KBM-7 (cell line): ENCODE measurements around the gene SEZ6.

Experiments
- DNase-seq: peaks from one replicate; pipeline ENCODE4 v3.0.0-alpha.2; 2015
- in situ Hi-C: fragments of 300-500 bp; cut with MboI; formaldehyde crosslinking; loops from 2 replicates; pipeline ENCODE4 v1.14.3; 2020; ENCODE audit warnings: low sequenced_read_pairs, low pct_unique_long_range_greater_than_20kb, mixed read lengths

SEZ6 gene

GRCh38 chr17:28985950-28986713, 19.7 kb downstream of the SEZ6 start:
- no peak for DNase-seq
- in situ Hi-C loops: loop anchor here (10.0 kb wide), 1 partner anchor 119 kb away; no protein-coding TSS in a partner anchor

- peak; percentile 28 for DNase-seq
- in situ Hi-C loops: loop anchor here (10.0 kb wide), 1 partner anchor 121 kb away; no protein-coding TSS in a partner anchor
These were observed 22.3 kb downstream of the SEZ6 start for GRCh38 chr17:28983286-28984230.

DNA sequence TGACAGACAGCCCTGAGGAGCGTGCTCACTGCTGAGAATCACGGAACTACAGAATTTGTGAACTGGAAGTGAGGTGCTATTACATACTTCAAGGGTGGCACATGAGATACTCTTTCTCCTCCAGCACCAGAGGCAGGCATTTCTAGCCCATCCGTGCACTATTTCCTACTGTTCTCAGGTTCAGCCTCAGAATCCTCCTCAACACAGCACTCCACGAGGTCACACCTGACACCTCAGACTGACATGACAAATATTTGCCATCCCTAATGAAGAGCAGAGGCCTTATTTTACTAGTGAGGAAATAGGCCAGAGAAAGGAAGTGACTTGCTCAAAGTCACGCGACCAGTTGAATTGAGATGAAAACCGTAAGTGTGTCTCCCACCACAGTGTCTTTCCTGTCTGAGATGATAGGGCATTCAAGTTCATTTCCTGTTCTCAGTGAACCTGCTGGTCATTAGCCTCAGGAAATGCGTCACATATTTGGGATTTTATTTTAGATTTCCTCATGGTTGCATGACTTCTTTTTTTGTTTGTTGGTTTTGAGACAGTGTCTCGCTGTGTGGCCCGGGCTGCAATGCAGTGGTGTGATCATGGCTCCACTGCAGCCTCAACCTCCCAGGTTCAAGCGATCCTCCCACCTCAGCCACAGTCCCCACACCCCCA, 23.6 kb downstream of the SEZ6 start:
- in situ Hi-C loops: loop anchor here (10.0 kb wide), 1 partner anchor 123 kb away; no protein-coding TSS in a partner anchor
- peak; percentile 91 for DNase-seq

GRCh38 chr17:28978356-28978964, 27.4 kb downstream of the SEZ6 start:
- DNase-seq: no peak
- in situ Hi-C loops: no loop called here

DNA sequence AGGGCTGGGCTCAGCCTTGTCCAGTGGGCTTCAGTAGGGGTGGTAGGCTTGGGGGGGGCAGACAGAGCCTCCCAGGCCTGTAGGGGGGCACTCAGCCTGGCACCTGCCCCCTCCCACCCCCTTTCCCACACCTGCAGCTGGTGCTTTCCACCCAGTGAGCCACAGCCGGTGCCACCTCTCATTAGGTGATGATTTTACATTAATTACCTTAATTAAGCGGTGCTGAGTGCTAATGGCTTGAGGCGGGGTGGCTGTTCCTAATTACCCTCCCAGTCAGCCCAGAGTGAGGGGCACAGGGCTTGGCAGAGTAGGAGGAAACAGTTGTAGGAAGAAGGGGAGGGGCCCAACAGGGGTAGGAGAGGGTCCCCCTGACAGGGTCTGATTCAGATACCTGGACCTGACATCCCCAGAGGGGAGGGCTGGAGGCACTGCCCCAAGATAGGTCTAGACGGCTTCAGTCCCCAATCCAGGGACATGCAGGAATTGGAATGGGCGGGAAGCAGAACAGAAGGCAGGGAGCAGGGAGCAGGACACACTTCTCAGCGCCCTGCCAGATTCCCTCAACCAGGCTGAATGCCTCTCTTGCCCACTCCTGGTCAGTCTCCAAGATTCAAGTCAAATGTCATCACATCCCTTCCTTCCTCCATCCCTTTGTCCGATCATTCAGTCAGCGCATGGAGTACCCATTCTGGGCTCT, 28.0 kb downstream of the SEZ6 start:
- in situ Hi-C loops: no loop called here
- no peak for DNase-seq

DNA sequence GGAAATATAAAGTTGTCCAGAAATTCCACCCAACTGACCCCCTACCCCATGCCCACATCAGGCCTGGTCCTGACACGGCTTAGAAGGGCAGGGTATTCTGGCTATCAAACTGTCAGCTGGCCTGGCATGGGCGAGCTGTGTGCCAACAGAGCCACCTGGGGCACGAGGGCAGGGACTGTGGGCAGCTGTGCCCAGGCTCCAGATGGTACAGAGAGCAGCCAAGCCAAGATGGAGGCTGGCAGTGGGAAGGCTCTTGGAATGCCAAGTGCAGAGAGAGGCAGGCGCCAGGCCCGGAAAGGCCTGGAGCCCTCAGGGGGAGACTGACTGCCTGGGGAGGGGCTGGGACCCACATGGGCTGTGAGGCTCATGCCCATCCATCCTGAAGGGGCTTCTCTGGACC, 30.2 kb downstream of the SEZ6 start:
- no peak for DNase-seq
- in situ Hi-C loops: no loop called here

DNA sequence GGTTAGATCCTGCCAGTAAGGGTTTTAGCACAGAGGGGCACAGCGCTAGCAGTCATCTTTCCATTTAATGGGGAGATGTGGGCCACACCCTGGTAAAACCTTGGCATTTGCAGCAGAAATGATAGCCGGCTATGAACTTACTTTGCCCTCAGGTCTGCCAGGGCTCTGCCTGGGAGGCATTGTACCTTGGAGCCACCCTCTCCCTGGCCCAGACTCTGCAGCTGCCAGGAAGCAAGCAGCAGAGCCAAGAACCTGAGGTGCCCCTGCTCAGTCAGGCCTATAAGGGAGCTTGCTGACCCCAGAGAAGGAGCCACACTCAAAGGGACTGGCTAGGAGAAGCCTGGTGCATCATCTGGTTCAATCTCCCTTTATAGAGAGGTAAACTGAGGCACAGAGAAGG, 30.8 kb downstream of the SEZ6 start:
- in situ Hi-C loops: no loop called here
- no peak for DNase-seq

GRCh38 chr17:28974451-28974850, 31.4 kb downstream of the SEZ6 start:
- no peak for DNase-seq
- in situ Hi-C loops: no loop called here

GRCh38 chr17:28973425-28973824, 32.4 kb downstream of the SEZ6 start:
- in situ Hi-C loops: no loop called here
- DNase-seq: no peak

- in situ Hi-C loops: no loop called here
- no peak for DNase-seq
These were observed 33.4 kb downstream of the SEZ6 start for GRCh38 chr17:28972437-28972836.

DNA sequence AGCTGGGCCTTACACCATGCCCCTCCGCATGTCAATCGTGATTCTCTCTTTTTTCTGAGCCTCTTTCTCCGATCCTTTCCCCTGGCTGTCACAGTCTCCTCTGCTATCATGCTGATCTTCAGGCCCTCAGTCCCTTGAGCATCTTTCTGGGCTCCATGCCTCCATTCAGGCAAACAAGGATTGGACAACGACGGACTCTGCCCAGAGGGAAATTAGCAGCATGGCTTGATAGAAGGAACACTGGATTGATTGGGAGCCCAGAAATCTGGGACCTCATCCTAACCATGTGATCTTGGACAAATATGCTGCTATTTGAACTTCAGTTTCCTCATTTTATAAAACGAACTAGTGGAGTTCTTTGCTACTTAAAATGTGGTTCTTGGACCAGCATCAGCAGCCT, 35.0 kb downstream of the SEZ6 start:
- in situ Hi-C loops: no loop called here
- no peak for DNase-seq

GRCh38 chr17:28969706-28970393, 36.0 kb downstream of the SEZ6 start:
- in situ Hi-C loops: no loop called here

GRCh38 chr17:28968914-28969295, 36.9 kb downstream of the SEZ6 start:
- in situ Hi-C loops: no loop called here
- no peak for DNase-seq

More at GRCh38 chr17:28969706-28970393, 36.0 kb downstream of the SEZ6 start:
- DNase-seq: no peak

DNA sequence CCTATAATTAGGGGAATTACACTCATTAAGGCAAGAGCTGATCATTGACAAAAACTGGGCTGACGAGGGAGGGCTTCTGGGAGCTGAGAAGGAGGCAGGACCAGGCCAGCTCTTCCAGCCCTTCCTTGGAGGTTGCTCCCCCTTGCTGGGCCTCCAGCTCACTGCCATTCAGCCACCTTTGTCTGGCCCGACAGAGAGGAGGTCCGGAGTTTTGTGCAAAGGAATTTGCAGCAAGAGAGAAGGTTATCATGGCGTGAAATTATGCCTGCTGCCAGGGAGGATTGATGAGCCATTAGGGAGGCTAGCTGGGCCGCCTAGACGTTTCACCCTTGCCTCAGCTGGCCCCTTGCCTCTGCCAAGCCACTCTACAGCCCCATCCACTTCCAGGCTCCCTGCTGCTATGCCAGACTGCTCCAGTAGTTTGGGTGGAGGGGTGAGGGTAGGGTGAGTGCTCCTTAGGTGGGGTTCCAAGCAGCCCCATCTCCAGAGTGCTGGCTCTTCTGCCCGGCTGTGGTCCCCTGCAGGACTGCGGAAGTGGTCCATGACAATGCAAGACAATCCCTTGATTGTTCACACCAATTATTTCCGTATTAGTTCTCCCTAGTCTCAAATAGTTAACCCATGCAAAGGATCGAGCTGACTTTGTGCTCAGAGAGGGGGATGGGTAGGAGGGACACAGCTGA, 37.5 kb downstream of the SEZ6 start:
- DNase-seq: no peak
- in situ Hi-C loops: no loop called here

- in situ Hi-C loops: no loop called here
- peak; percentile 48 for DNase-seq
These were observed 38.4 kb downstream of the SEZ6 start for GRCh38 chr17:28967221-28968135.

DNA sequence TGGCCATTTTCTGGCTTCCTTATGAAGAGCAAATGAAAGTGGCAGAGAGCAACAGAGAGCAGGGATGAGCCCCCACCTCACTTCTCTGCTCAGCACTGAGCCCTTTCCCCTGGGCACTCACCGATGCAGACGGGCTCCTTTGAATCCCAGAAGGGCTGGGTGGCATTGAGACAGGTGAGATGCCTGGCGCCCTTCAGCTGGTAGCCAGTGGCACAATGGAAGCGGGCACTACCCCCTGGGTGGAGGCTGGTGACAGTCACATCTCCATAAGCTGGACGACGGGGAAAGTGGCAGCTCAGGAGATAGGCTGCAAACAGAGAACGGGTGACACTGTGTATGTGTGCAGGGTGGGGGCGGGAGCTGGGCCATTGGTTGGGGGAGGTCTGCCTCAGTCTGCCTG, 42.0 kb downstream of the SEZ6 start:
- in situ Hi-C loops: no loop called here
- no peak for DNase-seq
